MM.1S (cell line): Measurements from ENCODE around the gene KCNJ15.

ENCODE experiments used
- DNase-seq: peaks from one replicate; pipeline ENCODE4 v3.0.0-alpha.2; 2015
- H2AFZ ChIP-seq: fragments of 300-600 bp; sonication (generic); 2 replicates; pipeline ENCODE4 v1.6.0; 2016; ENCODE audit warnings: antibody characterized with exemption, low read length
- H3F3A ChIP-seq: fragments of 300-600 bp; sonication (generic); 2 replicates; pipeline ENCODE4 v1.6.1; 2016; ENCODE audit warnings: mild to moderate bottlenecking, antibody characterized with exemption, low read length, moderate library complexity, mixed read lengths; ENCODE audit not compliant: insufficient read depth
- H3K27ac ChIP-seq: fragments of 300-600 bp; sonication (generic); 2 replicates; pipeline ENCODE4 v1.5.1; 2016; ENCODE audit warnings: mild to moderate bottlenecking, low read length
- H3K27me3 ChIP-seq: fragments of 300-600 bp; sonication (generic); replicated peaks from 2 replicates; pipeline ENCODE4 v1.6.0; 2016; ENCODE audit warnings: low read length; ENCODE audit not compliant: insufficient read depth
- H3K36me3 ChIP-seq: fragments of 300-600 bp; sonication (generic); replicated peaks from 2 replicates; pipeline ENCODE4 v1.6.1; 2016; ENCODE audit warnings: mild to moderate bottlenecking, low read length, mixed read lengths; ENCODE audit not compliant: insufficient read depth
- H3K4me1 ChIP-seq: fragments of 300-600 bp; sonication (generic); 2 replicates; pipeline ENCODE4 v1.6.1; 2016; ENCODE audit warnings: low read length, mixed read lengths
- H3K4me2 ChIP-seq: fragments of 300-600 bp; sonication (generic); 2 replicates; pipeline ENCODE4 v1.6.0; 2016; ENCODE audit warnings: low read depth, low read length
- H3K4me3 ChIP-seq: fragments of 300-600 bp; sonication (generic); 2 replicates; pipeline ENCODE4 v1.5.1; 2016; ENCODE audit warnings: low read length, mixed read lengths
- H3K79me2 ChIP-seq: fragments of 300-600 bp; sonication (generic); 2 replicates; pipeline ENCODE4 v1.6.1; 2016; ENCODE audit warnings: mixed run types, low read length, mixed read lengths
- H3K9ac ChIP-seq: fragments of 300-600 bp; sonication (generic); 2 replicates; pipeline ENCODE4 v1.6.1; 2016; ENCODE audit warnings: low read length, mixed read lengths
- H3K9me2 ChIP-seq: fragments of 300-600 bp; sonication (generic); replicated peaks from 2 replicates; pipeline ENCODE4 v1.6.1; 2016; ENCODE audit warnings: mild to moderate bottlenecking, low read length, mixed read lengths; ENCODE audit not compliant: insufficient read depth
- H3K9me3 ChIP-seq: fragments of 300-600 bp; sonication (generic); replicated peaks from 2 replicates; pipeline ENCODE4 v1.6.1; 2016; ENCODE audit warnings: mild to moderate bottlenecking, low read length, mixed read lengths; ENCODE audit not compliant: insufficient read depth
- H4K20me1 ChIP-seq: fragments of 300-600 bp; sonication (generic); 2 replicates; pipeline ENCODE4 v1.6.1; 2016; ENCODE audit warnings: mild to moderate bottlenecking, low read length, moderate library complexity, mixed read lengths; ENCODE audit not compliant: insufficient read depth
- CTCF ChIP-seq: fragments of 300-600 bp; sonication (generic); IDR thresholded peaks from 2 replicates; pipeline ENCODE4 v1.5.1; 2016; ENCODE audit warnings: antibody characterized with exemption, low read length, mixed read lengths
- EZH2 ChIP-seq: fragments of 300-600 bp; sonication (generic); optimal IDR thresholded peaks from 2 replicates; pipeline ENCODE3; 2017; ENCODE audit warnings: low read depth, mild to moderate bottlenecking, antibody characterized with exemption, low read length, mixed read lengths
- EZH2phosphoT487 ChIP-seq: fragments of 300-600 bp; sonication (generic); IDR thresholded peaks from 2 replicates; pipeline ENCODE4 v1.6.1; 2018; ENCODE audit warnings: antibody characterized with exemption, low read length

Gene KCNJ15

GRCh38 chr21:38298832-38299231, 42.0 kb downstream of the KCNJ15 start:
- no peak for DNase-seq
- Histone ChIP-seq H3K4me2 (no peak overlapping the region), H3K4me3 (no peak overlapping the region), H3K9ac (no peak overlapping the region), H3F3A (no peaks in the 10 kb centered on the region), H2AFZ (no peak overlapping the region), H4K20me1 (no peaks in the 10 kb centered on the region), H3K79me2 (no peaks in the 10 kb centered on the region), H3K27me3 (no peaks in the 10 kb centered on the region), H3K36me3 (no peaks in the 10 kb centered on the region), H3K4me1 (0 out of 2 replicates have a peak, but pooled peaks cover 4% of the 10 kb centered on the region), H3K9me2 (no peaks in the 10 kb centered on the region), H3K27ac (no peak overlapping the region), H3K9me3 (no peaks in the 10 kb centered on the region)
- no peak for TF ChIP-seq EZH2phosphoT487
- no peak for TF ChIP-seq EZH2
- no peak for TF ChIP-seq CTCF

- no peaks in the 10 kb centered on the region for H3F3A ChIP-seq
- DNase-seq = no peak
- H3K4me3 ChIP-seq = no peak overlapping the region
- TF ChIP-seq CTCF (no peak), EZH2phosphoT487 (no peak)
- H3K9me3 ChIP-seq = no peaks in the 10 kb centered on the region
- 0 out of 2 replicates have a peak, but pooled peaks cover 4% of the 10 kb centered on the region for H3K4me1 ChIP-seq
- no peaks in the 10 kb centered on the region for H3K36me3 ChIP-seq
- H3K9ac ChIP-seq = no peak overlapping the region
- no peaks in the 10 kb centered on the region for H3K79me2 ChIP-seq
- no peak overlapping the region for H3K4me2 ChIP-seq
- no peaks in the 10 kb centered on the region for H3K9me2 ChIP-seq
- no peak overlapping the region for H3K27ac ChIP-seq
- H3K27me3 ChIP-seq = no peaks in the 10 kb centered on the region
- H2AFZ ChIP-seq = no peak overlapping the region
- H4K20me1 ChIP-seq = no peaks in the 10 kb centered on the region
Observed at GRCh38 chr21:38299671-38300070, 42.9 kb downstream of the KCNJ15 start.

- DNase-seq = peak; percentile 64
- no peak overlapping the region for H3K4me2 ChIP-seq
- H3K27me3 ChIP-seq = no peaks in the 10 kb centered on the region
- H3F3A ChIP-seq = no peaks in the 10 kb centered on the region
- H2AFZ ChIP-seq = no peak overlapping the region
- TF ChIP-seq CTCF (no peak), EZH2 (no peak), EZH2phosphoT487 (no peak)
- H3K9me3 ChIP-seq = no peaks in the 10 kb centered on the region
- no peaks in the 10 kb centered on the region for H4K20me1 ChIP-seq
- no peaks in the 10 kb centered on the region for H3K79me2 ChIP-seq
- H3K9ac ChIP-seq = no peak overlapping the region
- H3K4me3 ChIP-seq = no peak overlapping the region
- 0 out of 2 replicates have a peak, but pooled peaks cover 4% of the 10 kb centered on the region for H3K4me1 ChIP-seq
- no peaks in the 10 kb centered on the region for H3K36me3 ChIP-seq
- no peak overlapping the region for H3K27ac ChIP-seq
- H3K9me2 ChIP-seq = no peaks in the 10 kb centered on the region
Observed at GRCh38 chr21:38300141-38300578, 43.4 kb downstream of the KCNJ15 start.
